Measurements from ENCODE around the gene SLC51B. TPM values are rescaled to one million over a fixed set of nuclear protein-coding genes. Genes with fewer than 3 reads are reported as not detected.

The SLC51B gene
- polyA plus RNA-seq, 3 donors = not detected

DNA sequence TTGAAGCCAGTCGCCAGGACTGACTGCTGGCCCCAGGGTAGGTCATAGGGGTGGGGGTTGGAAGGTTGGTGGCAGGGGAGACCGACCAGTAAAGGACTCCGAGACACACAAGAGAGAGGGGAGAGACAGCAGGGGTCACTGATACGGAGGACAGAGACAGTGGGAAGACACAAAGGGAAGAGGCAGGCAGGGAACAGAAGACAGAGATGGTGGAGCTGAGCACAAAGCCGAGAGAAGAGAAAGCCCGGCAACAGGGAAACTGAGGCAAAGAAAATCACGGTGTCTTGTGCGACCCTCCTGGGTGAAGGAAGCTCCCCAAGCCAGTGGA lies 22.1 kb downstream of the SLC51B start:
- Histone ChIP-seq H3K4me2 (replicated peaks; ENCODE audit: extremely low read depth, low read length, poor library complexity, severe bottlenecking) (no peak overlapping the region), H3K36me3 (replicated peaks in 1 of 2; ENCODE audit: control insufficient read depth in 1 of 2, insufficient read depth in 2 of 2, low read length in 2 of 2) (no peaks in the 10 kb centered on the region), H4K20me1 (ENCODE audit: insufficient read depth, low read length) (no peaks in the 10 kb centered on the region), H3K9ac (ENCODE audit: insufficient read depth, low read length, poor library complexity, severe bottlenecking) (no peak overlapping the region), H2AFZ (ENCODE audit: insufficient read depth, low read depth, low read length, poor library complexity, severe bottlenecking) (no peak overlapping the region), H3K9me3 (replicated peaks in 1 of 2; ENCODE audit: control insufficient read depth in 1 of 2, insufficient read depth in 1 of 2, low read length in 2 of 2) (peaks cover 0 to 8% of the 10 kb centered on the region in 2 donors), H3K27me3 (ENCODE audit: control insufficient read depth in 2 of 2, insufficient read depth in 2 of 2, low read length in 2 of 2) (peaks cover 33 to 40% of the 10 kb centered on the region in 2 donors), H3K79me2 (ENCODE audit: insufficient read depth, low read length) (no peaks in the 10 kb centered on the region), H3K4me3 (replicated peaks in 1 of 3; ENCODE audit: low read depth in 2 of 3, low read length in 3 of 3) (no peak overlapping the region), H3K27ac (ENCODE audit: low read depth in 1 of 2, low read length in 2 of 2) (no peak overlapping the region), H3K4me1 (ENCODE audit: control insufficient read depth in 1 of 2, insufficient read depth in 2 of 2, low read length in 2 of 2) (peaks cover 0 to 8% of the 10 kb centered on the region in 2 donors)
- intact Hi-C loops (cut with micrococcal nuclease) = no loop called here
- H3K4me3 Mint-ChIP-seq = peak overlapping the region in 1 of 2 donors; percentile 84
- DNase-seq = no peak
- peaks cover 3% of the 10 kb centered on the region for H3K4me1 Mint-ChIP-seq
- peaks cover 0 to 4% of the 10 kb centered on the region in 2 donors for H3K36me3 Mint-ChIP-seq
- no peak overlapping the region for H3K27ac Mint-ChIP-seq
- no peak for TF ChIP-seq CTCF (IDR thresholded peaks at IDR 0.05)
- H3K27me3 Mint-ChIP-seq (ENCODE audit: low read depth in 3 of 3) = peaks cover 42 to 57% (median 57%) of the 10 kb centered on the region in 3 donors
- 40% methylated on average over 8 of the region's 8 CpGs for WGBS (ENCODE audit: insufficient coverage)
- H3K9me3 Mint-ChIP-seq = peaks cover 0 to 7% (median 0%) of the 10 kb centered on the region in 7 donors

- peaks cover 0 to 8% of the 10 kb centered on the region in 2 donors for H3K9me3 ChIP-seq (replicated peaks in 1 of 2; ENCODE audit: control insufficient read depth in 1 of 2, insufficient read depth in 1 of 2, low read length in 2 of 2)
- H3K4me3 ChIP-seq (replicated peaks in 1 of 3; ENCODE audit: low read depth in 2 of 3, low read length in 3 of 3) = no peak within 1 kb of the TSS
- no peak within 1 kb of the TSS for H3K9ac ChIP-seq (ENCODE audit: insufficient read depth, low read length, poor library complexity, severe bottlenecking)
- no peaks in the 10 kb centered on the region for H3K79me2 ChIP-seq (ENCODE audit: insufficient read depth, low read length)
- H3K4me1 ChIP-seq (ENCODE audit: control insufficient read depth in 1 of 2, insufficient read depth in 2 of 2, low read length in 2 of 2) = peaks cover 0 to 8% of the 10 kb centered on the region in 2 donors
- Mint-ChIP-seq H3K27me3 (ENCODE audit: low read depth in 3 of 3) (peaks cover 42 to 57% (median 57%) of the 10 kb centered on the region in 3 donors), H3K4me1 (peaks cover 3% of the 10 kb centered on the region), H3K4me3 (peak within 1 kb of the TSS in 1 of 2 donors; percentile 84), H3K27ac (no peak within 1 kb of the TSS), H3K36me3 (peaks cover 0 to 4% of the 10 kb centered on the region in 2 donors), H3K9me3 (peaks cover 0 to 7% (median 0%) of the 10 kb centered on the region in 7 donors)
- no peak within 1 kb of the TSS for H2AFZ ChIP-seq (ENCODE audit: insufficient read depth, low read depth, low read length, poor library complexity, severe bottlenecking)
- no peak for TF ChIP-seq CTCF (IDR thresholded peaks at IDR 0.05)
- no peaks in the 10 kb centered on the region for H3K36me3 ChIP-seq (replicated peaks in 1 of 2; ENCODE audit: control insufficient read depth in 1 of 2, insufficient read depth in 2 of 2, low read length in 2 of 2)
- H3K27ac ChIP-seq (ENCODE audit: low read depth in 1 of 2, low read length in 2 of 2) = no peak within 1 kb of the TSS
- no peaks in the 10 kb centered on the region for H4K20me1 ChIP-seq (ENCODE audit: insufficient read depth, low read length)
- H3K4me2 ChIP-seq (replicated peaks; ENCODE audit: extremely low read depth, low read length, poor library complexity, severe bottlenecking) = peak within 1 kb of the TSS; percentile 11
- 9% methylated on average over 58 of the region's 66 CpGs for WGBS (ENCODE audit: insufficient coverage)
- H3K27me3 ChIP-seq (ENCODE audit: control insufficient read depth in 2 of 2, insufficient read depth in 2 of 2, low read length in 2 of 2) = peaks cover 33 to 40% of the 10 kb centered on the region in 2 donors
- intact Hi-C loops (cut with micrococcal nuclease) = no loop called here
- no peak for DNase-seq
Observed at GRCh38 chr15:65067645-65068402, 22.6 kb downstream of the SLC51B start, which contains the start of gene RASL12. Gene RASL12, minus strand, starts transcription at chr15:65067991. Its CDS starts 156 bp downstream, at chr15:65067835.
